Lower leg skin (tissue), 4 donors: ENCODE results near the gene ABCA1. TPM values are rescaled to one million over a fixed set of nuclear protein-coding genes. Genes with fewer than 3 reads are reported as not detected.
"Not testable (repeated sequence)": the region's sequence is repeated elsewhere in the genome, so short reads cannot be mapped to it uniquely, and the experiment has no call there.

ENCODE experiments used
- DNase-seq, 2 donors: peaks; one replicate each; pipeline ENCODE4 v3.0.0-alpha.2; 2019; ENCODE audit warnings: low spot score in 2 of 2
- H3K4me3 ChIP-seq: fragments of 200-600 bp; sonication (generic); 2 replicates; pipeline ENCODE4 v1.5.1; 2017; ENCODE audit warnings: mild to moderate bottlenecking, low read depth; ENCODE audit not compliant: poor library complexity, severe bottlenecking
- POLR2A ChIP-seq, 2 donors: fragments of 450-650 bp; IDR thresholded peaks; one replicate each; pipeline ENCODE4 v1.6.1; 2016 to 2017; ENCODE audit warnings: antibody characterized with exemption in 2 of 2, mild to moderate bottlenecking in 1 of 2, moderate library complexity in 1 of 2
- WGBS, 2 donors: methylation state at CpG; one replicate each; pipeline ENCODE4 v1.1.5; 2018; 5-methylcytosine and 5-hydroxymethylcytosine counted together
- intact Hi-C: fragments of 100-400 bp; cut with DNase I; formaldehyde crosslinking; loops from one replicate; pipeline ENCODE4 v1.15.0; 2023; ENCODE audit warnings: low total_unique reads
- total RNA-seq, 4 donors: library from RNA; depleted of rRNA; stranded (reverse); fragments of >200 nt; gene quantifications; one replicate each; pipeline ENCODE4 v1.1.0, GENCODE V29; 2016
- TF ChIP-seq, protein P1 (sequence below), 3 donors: fragments of 450-650 bp; IDR thresholded peaks; one replicate each; pipeline ENCODE4 v1.5.1; 2016; ENCODE audit warnings: antibody characterized with exemption in 3 of 3, mild to moderate bottlenecking in 3 of 3, moderate library complexity in 2 of 3

ABCA1 gene, protein sequence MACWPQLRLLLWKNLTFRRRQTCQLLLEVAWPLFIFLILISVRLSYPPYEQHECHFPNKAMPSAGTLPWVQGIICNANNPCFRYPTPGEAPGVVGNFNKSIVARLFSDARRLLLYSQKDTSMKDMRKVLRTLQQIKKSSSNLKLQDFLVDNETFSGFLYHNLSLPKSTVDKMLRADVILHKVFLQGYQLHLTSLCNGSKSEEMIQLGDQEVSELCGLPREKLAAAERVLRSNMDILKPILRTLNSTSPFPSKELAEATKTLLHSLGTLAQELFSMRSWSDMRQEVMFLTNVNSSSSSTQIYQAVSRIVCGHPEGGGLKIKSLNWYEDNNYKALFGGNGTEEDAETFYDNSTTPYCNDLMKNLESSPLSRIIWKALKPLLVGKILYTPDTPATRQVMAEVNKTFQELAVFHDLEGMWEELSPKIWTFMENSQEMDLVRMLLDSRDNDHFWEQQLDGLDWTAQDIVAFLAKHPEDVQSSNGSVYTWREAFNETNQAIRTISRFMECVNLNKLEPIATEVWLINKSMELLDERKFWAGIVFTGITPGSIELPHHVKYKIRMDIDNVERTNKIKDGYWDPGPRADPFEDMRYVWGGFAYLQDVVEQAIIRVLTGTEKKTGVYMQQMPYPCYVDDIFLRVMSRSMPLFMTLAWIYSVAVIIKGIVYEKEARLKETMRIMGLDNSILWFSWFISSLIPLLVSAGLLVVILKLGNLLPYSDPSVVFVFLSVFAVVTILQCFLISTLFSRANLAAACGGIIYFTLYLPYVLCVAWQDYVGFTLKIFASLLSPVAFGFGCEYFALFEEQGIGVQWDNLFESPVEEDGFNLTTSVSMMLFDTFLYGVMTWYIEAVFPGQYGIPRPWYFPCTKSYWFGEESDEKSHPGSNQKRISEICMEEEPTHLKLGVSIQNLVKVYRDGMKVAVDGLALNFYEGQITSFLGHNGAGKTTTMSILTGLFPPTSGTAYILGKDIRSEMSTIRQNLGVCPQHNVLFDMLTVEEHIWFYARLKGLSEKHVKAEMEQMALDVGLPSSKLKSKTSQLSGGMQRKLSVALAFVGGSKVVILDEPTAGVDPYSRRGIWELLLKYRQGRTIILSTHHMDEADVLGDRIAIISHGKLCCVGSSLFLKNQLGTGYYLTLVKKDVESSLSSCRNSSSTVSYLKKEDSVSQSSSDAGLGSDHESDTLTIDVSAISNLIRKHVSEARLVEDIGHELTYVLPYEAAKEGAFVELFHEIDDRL (N-terminal part only)
- total RNA-seq: 10 to 100 TPM; 35.6 to 60.7 (median 39.8) TPM

DNA sequence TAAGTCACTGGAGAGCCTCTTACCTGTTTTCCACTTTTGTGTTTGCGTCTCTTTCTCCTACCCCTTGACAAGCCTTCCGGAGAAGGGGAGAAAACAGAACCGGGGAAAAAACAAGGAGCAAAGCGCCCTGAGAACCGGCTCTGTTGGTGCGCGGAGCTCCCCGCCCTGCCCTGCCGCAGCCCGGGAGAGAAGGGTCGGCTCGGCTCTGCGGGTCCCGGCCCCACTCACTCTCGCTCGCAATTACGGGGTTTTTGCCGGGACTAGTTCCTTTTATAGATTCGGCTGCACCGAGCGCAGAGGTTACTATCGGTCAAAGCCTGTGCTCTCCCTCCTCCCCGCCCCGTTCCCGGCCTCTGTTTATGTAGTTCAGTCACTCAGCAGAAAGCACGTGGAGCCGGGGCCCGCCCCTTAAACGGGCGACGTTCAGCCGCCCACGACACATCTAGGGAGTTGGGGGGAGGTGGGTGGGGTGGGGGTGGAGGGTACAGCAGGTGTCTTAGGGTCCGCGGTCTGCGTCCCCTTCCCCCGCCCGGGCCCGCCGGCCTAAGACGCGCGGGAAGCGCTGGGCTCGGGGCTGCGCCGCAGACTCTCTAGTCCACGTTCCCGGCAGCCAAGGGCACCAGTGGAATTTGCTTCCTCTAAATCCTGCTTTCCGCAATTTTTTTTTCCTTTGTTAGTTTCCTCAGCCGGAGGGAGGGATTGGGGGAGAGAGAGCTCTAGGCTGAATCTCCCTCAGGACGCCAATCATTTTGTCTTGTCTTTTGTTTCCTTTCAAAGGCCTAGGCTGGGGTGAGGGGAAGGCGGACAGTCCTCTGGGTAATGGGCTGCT, at the start of gene ABCA1:
Gene ABCA1, minus strand, starts transcription at position 244 of the 829 bp plus-strand sequence. CDS start 24,476 bp downstream, outside the sequence.
- intact Hi-C loops: loop anchor here (5.0 kb wide), 1 partner anchor 229 kb away; no protein-coding TSS in a partner anchor
- peak; percentile 96 to 99 for DNase-seq
- WGBS, 2 donors: 3 to 4% methylated on average over 48 to 52 of the region's 53 CpGs

DNA sequence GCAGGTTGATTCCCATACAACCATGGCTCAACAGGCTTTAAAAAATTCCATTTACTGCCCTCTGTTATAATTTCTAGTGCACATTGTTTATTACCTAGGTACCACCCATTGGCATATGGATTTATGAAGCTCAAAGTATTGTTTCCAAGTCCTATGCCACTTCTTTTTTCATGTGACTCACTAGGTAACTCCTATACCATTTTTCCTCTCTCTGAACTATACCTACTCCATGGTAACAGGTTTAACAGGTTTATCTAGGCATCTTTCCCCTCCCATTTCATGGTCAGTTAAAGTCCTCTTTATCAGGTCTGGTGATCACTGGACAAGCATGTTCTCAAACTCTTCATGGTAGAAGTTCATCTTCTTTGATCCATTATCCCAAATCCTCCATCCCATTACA, 49.6 kb upstream of the ABCA1 start:
- no peak overlapping the region for H3K4me3 ChIP-seq
- no peak for DNase-seq
- intact Hi-C loops: no loop called here
- TF ChIP-seq, protein P1, sequence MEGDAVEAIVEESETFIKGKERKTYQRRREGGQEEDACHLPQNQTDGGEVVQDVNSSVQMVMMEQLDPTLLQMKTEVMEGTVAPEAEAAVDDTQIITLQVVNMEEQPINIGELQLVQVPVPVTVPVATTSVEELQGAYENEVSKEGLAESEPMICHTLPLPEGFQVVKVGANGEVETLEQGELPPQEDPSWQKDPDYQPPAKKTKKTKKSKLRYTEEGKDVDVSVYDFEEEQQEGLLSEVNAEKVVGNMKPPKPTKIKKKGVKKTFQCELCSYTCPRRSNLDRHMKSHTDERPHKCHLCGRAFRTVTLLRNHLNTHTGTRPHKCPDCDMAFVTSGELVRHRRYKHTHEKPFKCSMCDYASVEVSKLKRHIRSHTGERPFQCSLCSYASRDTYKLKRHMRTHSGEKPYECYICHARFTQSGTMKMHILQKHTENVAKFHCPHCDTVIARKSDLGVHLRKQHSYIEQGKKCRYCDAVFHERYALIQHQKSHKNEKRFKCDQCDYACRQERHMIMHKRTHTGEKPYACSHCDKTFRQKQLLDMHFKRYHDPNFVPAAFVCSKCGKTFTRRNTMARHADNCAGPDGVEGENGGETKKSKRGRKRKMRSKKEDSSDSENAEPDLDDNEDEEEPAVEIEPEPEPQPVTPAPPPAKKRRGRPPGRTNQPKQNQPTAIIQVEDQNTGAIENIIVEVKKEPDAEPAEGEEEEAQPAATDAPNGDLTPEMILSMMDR (IDR thresholded peaks at IDR 0.05): no peak
- TF ChIP-seq POLR2A (IDR thresholded peaks at IDR 0.05): no peak

More for the DNA sequence above, at the start of gene ABCA1:
- H3K4me3 ChIP-seq: peak within 1 kb of the TSS; percentile 95
- peak in 1 of 2 donors; percentile 75 for TF ChIP-seq POLR2A (IDR thresholded peaks at IDR 0.05)
- TF ChIP-seq, protein P1 (IDR thresholded peaks at IDR 0.05): no peak

DNA sequence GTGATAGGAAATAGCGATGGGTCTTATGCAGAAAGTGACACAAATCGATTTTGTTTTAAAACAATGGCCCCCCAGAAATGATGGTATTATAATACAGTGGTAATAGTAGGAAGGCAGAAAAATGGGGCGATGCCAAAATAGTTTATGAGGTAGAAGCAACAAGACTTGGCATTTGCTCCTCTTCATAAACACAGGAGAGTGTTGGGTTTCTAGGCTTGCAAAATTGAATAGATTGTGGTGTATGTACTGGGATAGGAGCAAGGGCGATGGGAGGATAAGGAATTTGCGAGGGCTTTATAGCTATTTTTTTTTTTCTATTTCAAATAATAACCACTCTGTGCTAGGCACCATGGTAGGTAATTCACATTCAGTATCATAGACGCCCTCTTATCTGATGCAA, 49.2 kb upstream of the ABCA1 start:
- no peak for DNase-seq
- intact Hi-C loops: no loop called here
- 89 to 92% methylated on average over 6 of the region's 6 CpGs for WGBS, 2 donors
- H3K4me3 ChIP-seq: no peak overlapping the region
- TF ChIP-seq POLR2A (IDR thresholded peaks at IDR 0.05): no peak
- TF ChIP-seq, protein P1 (IDR thresholded peaks at IDR 0.05): no peak

DNA sequence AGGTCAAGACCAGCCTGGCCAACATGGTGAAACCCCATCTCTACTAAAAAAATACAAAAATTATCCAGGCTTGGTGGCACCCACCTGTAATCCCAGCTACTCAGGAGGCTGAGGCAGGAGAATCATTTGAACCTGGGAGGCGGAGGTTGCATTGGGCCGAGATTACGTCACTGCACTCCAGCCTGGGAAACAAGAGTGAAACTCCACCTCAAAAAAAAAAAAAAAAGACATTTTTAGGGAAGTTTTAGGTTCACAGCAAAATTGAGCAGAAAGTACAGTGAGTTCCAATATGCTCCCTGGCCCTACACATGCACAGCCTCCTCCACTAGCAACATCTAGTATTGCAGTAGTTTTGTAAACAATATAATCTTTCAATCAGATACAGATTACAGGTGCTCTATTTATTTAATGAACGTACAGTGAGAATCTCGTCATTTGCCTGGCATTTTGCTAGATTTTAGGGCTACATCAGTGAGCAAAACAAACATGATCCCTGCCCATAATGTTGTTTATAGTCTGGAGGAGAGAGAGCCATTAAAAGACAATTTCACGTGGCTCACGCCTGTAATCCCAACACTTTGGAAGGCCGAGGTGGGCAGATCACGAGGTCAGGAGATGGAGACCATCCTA, 48.1 kb upstream of the ABCA1 start:
- 85 to 90% methylated on average over 8 to 9 of the region's 9 CpGs for WGBS, 2 donors
- H3K4me3 ChIP-seq, DNase-seq, intact Hi-C loops: not testable (repeated sequence)

DNA sequence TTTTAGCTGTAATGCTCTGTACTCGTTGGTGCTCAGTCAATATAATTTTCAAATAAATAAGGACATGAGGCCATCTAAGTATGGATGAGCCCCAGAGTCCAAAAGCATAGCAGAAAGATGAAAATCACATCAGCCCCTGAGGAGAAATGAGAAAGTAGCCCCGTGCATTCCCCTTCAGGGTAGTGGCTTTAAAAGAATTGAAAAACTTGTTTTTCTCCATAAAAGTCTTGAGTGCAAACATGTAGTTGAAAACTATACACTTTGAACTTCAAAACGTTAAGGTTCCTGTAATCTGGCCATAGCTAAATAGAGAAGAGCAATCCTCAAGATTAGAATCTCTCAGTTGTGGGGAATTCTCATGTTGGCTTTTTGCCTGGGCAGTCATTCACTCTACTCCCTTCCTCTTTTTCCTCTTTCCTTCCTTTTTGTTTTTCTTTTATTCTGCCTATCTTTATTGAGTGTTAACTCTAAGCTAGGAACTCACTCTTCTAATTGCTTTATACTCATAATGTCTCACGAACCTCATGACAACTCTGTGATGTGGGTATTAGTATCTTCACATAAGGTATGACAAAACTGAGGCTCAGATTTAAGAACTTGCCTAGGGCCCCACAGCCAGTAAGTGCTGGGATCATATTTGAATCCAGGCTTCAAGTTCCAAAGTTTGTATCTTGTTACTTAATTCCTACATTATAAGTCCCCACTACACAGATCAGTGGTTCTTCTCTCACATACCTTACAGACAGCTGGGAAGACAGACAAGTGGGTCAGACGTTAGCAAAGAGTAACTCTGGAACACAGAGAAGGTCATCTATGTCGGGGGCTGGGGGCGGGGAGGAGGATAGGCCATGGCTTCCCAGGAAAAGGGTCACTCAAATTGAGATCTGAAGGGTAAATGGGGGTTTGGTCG, 46.4 kb upstream of the ABCA1 start:
- H3K4me3 ChIP-seq: no peak overlapping the region
- 64 to 66% methylated on average over 8 of the region's 8 CpGs for WGBS, 2 donors
- intact Hi-C loops: no loop called here
- TF ChIP-seq, protein P1 (IDR thresholded peaks at IDR 0.05): no peak
- TF ChIP-seq POLR2A (IDR thresholded peaks at IDR 0.05): no peak
- DNase-seq: no peak
